ENCODE results near the gene OR2AT4. TPM values are rescaled to one million over a fixed set of nuclear protein-coding genes. Genes with fewer than 3 reads are reported as not detected.
A peak's percentile ranks its signal among the peaks of the same experiment; 100 is the strongest.

Gene OR2AT4
- total and polyA plus RNA-seq, 11 donors = not detected

GRCh38 chr11:75143420-75143731 is 46.7 kb upstream of the OR2AT4 start:
- DNase-seq = no peak
- intact Hi-C loops (cut with DNase I) = loop anchor here in 7 of 10 donors (1.0 to 10.0 kb wide), 6 partner anchors 99 to 219 kb away; partner anchors contain the start of gene TPBGL (in 1 of the 7)
- H3K4me1 ChIP-seq = peaks cover 0 to 57% (median 17%) of the 10 kb centered on the region in 12 donors

GRCh38 chr11:75142714-75143419 is 46.2 kb upstream of the OR2AT4 start:
- DNase-seq (peak; percentile 75 to 88 (median 87)), ATAC-seq (peak; percentile 78 to 95 (median 92))
- peak in 1 of 12 donors; percentile 9 for TF ChIP-seq CTCF (IDR thresholded peaks at IDR 0.05)
- no peak for TF ChIP-seq POLR2A (IDR thresholded peaks at IDR 0.05)
- H3K36me3 ChIP-seq = no peaks in the 10 kb centered on the region
- peaks cover 0 to 52% (median 16%) of the 10 kb centered on the region in 12 donors for H3K4me1 ChIP-seq
- peaks cover 0 to 15% (median 0%) of the 10 kb centered on the region in 9 donors for H3K27me3 ChIP-seq
- intact Hi-C loops (cut with DNase I) = loop anchor here in 7 of 10 donors (1.0 to 10.0 kb wide), 6 partner anchors 99 to 218 kb away; partner anchors contain the start of gene TPBGL (in 1 of the 7)
- 42 to 53% (median 47%) methylated on average over 6 to 10 of the region's 10 CpGs for WGBS, 4 donors
- peak overlapping the region in 6 of 12 donors; percentile 15 to 83 (median 52) for H3K27ac ChIP-seq
- H3K4me3 ChIP-seq = no peak overlapping the region
- no peaks in the 10 kb centered on the region for H3K9me3 ChIP-seq

More at GRCh38 chr11:75143420-75143731, 46.7 kb upstream of the OR2AT4 start:
- no peaks in the 10 kb centered on the region for H3K36me3 ChIP-seq
- no peak for ATAC-seq
- TF ChIP-seq POLR2A (IDR thresholded peaks at IDR 0.05) (no peak), CTCF (IDR thresholded peaks at IDR 0.05) (no peak)
- peaks cover 0 to 10% (median 0%) of the 10 kb centered on the region in 9 donors for H3K27me3 ChIP-seq
- H3K4me3 ChIP-seq = peak overlapping the region in 1 of 12 donors; percentile 7
- 40 to 55% (median 49%) methylated on average over 6 of the region's 6 CpGs for WGBS, 4 donors
- H3K27ac ChIP-seq = peak overlapping the region in 4 of 12 donors; percentile 35 to 83 (median 54)
- no peaks in the 10 kb centered on the region for H3K9me3 ChIP-seq

DNA sequence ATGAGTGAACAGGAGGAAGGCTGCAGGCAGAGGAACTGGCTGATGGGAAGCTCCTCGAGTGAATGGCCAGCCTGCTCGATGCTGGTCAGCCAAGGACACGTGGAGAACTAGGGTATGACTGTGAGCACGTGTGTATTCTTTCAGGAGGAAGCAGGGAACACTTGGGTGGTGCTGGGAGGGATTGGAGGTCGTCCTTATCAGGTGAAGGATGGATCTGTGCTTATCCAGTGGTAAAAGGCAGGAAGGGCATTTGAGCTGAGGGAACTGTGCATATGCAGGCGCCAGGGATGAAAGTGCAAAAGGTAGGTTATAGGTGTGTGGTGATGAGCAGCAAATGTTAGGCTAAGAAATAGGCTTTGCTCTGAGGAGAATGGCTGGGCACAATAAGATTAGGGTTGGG is 44.5 kb upstream of the OR2AT4 start:
- Histone ChIP-seq H3K27me3 (peaks cover 0 to 26% (median 0%) of the 10 kb centered on the region in 9 donors), H3K9me3 (no peaks in the 10 kb centered on the region), H3K27ac (no peak overlapping the region), H3K36me3 (no peaks in the 10 kb centered on the region), H3K4me1 (peaks cover 0 to 37% (median 10%) of the 10 kb centered on the region in 12 donors), H3K4me3 (no peak overlapping the region)
- DNase-seq (no peak), ATAC-seq (no peak)
- 50 to 57% (median 55%) methylated on average over 6 of the region's 6 CpGs for WGBS, 4 donors
- intact Hi-C loops (cut with DNase I) = loop anchor here in 9 of 10 donors (1.0 to 10.0 kb wide), 8 partner anchors 64 to 216 kb away; partner anchors contain the start of gene TPBGL (in 2 of the 9)
- TF ChIP-seq POLR2A (IDR thresholded peaks at IDR 0.05) (no peak), CTCF (IDR thresholded peaks at IDR 0.05) (no peak)

All from heart left ventricle (tissue), 16 donors.